ENCODE measurements around the gene KSR1. TPM values are rescaled to one million over a fixed set of nuclear protein-coding genes. Genes with fewer than 3 reads are reported as not detected.

KSR1 gene
- total and polyA plus RNA-seq, 2 donors (not counting 1 experiment from before 2014, with no cell fraction given), result 5.3 to 10.1 TPM

DNA sequence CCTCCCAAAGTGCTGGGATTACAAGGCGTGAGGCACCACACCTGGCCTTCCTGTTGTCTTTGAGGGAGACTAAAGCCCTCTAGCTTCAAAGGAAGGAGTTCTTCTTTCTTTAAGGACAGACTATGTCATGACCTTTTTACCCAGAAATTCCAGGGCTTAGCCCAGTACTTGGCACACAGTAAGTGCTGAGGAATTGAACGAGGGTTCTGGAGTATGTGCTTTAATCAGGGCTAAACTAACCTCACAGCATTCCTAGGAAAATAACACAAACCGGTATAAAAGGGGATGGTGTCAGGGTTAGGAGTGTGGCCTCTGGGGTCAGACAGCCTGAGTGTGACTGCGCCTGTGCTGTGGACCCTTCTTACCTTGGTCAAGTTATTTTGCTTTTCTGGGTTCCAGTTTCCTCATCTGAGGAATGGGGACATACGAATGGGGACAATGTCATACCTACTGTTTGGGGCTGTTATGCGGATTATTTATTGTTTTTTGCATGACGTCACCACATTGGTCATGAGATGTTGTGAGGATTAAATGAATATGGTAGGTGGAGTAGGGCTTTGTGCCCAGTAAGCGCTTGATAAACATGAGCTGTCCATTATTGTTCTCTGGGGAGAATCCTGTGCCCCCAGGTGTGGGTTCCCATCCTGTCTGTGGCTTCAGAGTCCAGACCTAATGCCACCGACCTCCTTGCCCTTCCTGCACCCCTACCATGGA is 21.9 kb downstream of the KSR1 start:
- no peaks in the 10 kb centered on the region for H3K36me3 ChIP-seq (ENCODE audit: control insufficient read depth, insufficient read depth, low read length)

DNA sequence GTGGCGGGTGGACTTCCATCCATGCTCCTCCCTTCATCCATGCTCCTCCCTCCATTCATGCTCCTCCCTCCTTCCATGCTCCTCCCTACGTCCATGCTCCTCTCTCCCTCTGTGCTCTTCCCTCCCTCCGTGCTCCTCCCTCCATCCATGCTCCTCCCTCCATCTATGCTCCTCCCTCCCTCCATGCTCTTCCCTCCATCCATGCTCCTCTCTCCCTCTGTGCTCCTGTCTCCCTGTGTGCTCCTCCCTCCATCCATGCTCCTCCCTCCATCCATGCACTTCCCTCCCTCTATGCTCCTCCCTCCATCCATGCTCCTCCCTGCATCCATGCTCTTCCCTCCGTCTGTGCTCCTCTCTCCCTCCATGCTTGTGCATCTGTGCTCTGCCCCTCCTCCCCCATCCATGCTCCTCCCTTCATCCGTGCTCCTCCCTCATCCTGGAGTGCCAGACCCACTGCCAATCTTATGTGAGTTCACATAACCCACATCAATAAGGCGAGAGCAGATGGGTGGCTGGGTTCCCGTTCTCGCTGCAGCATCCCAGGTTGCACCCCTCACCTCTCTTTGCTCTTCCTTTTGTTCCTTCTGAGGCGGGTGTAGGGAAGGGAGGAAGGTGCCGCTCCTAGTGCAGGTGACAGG is 22.8 kb downstream of the KSR1 start:
- H3K4me1 ChIP-seq (ENCODE audit: control insufficient read depth, extremely low read depth, insufficient read depth, low read length), result no peaks in the 10 kb centered on the region
- DNase-seq (ENCODE audit: low read depth in 2 of 2), result no peak
- TF ChIP-seq EZH2 (IDR thresholded peaks at IDR 0.05; ENCODE audit: low read length, missing control alignments) (no peak), CTCF (conservative IDR thresholded peaks at IDR 0.05 in 1 of 2, IDR thresholded peaks at IDR 0.05 in 1 of 2; ENCODE audit: low read depth in 1 of 2, low read length in 2 of 2) (no peak)
- H3K36me3 ChIP-seq (ENCODE audit: control insufficient read depth, insufficient read depth, low read length), result no peaks in the 10 kb centered on the region
- no peaks in the 10 kb centered on the region for H3K9me3 ChIP-seq (ENCODE audit: control insufficient read depth, insufficient read depth, low read depth, low read length)
- H3K27ac ChIP-seq (ENCODE audit: insufficient read depth, low read length), result no peak overlapping the region
- no peaks in the 10 kb centered on the region for H3K79me2 ChIP-seq (ENCODE audit: control insufficient read depth, insufficient read depth, low read length)
- H3K9ac ChIP-seq (ENCODE audit: insufficient read depth, low read length), result no peak overlapping the region
- H2AFZ ChIP-seq (ENCODE audit: low read length), result no peak overlapping the region
- no peak overlapping the region for H3K4me3 ChIP-seq (replicated peaks in 1 of 4; ENCODE audit: control extremely low read depth in 1 of 4, insufficient read depth in 1 of 4, low read depth in 3 of 4, low read length in 4 of 4)
- H3K4me2 ChIP-seq (ENCODE audit: extremely low read depth, insufficient read depth, low read length), result no peak overlapping the region
- H4K20me1 ChIP-seq (ENCODE audit: control insufficient read depth, extremely low read depth, insufficient read depth, low read length), result no peaks in the 10 kb centered on the region
- H3K27me3 ChIP-seq (ENCODE audit: control insufficient read depth, insufficient read depth, low read length), result no peaks in the 10 kb centered on the region

More for the DNA sequence above, 21.9 kb downstream of the KSR1 start:
- no peaks in the 10 kb centered on the region for H3K9me3 ChIP-seq (ENCODE audit: control insufficient read depth, insufficient read depth, low read depth, low read length)
- H3K79me2 ChIP-seq (ENCODE audit: control insufficient read depth, insufficient read depth, low read length), result no peaks in the 10 kb centered on the region
- no peaks in the 10 kb centered on the region for H3K27me3 ChIP-seq (ENCODE audit: control insufficient read depth, insufficient read depth, low read length)
- no peaks in the 10 kb centered on the region for H3K4me1 ChIP-seq (ENCODE audit: control insufficient read depth, extremely low read depth, insufficient read depth, low read length)
- no peak overlapping the region for H3K27ac ChIP-seq (ENCODE audit: insufficient read depth, low read length)
- DNase-seq (ENCODE audit: low read depth in 2 of 2), result no peak
- no peak overlapping the region for H3K4me2 ChIP-seq (ENCODE audit: extremely low read depth, insufficient read depth, low read length)
- no peak overlapping the region for H3K4me3 ChIP-seq (replicated peaks in 1 of 4; ENCODE audit: control extremely low read depth in 1 of 4, insufficient read depth in 1 of 4, low read depth in 3 of 4, low read length in 4 of 4)
- H2AFZ ChIP-seq (ENCODE audit: low read length), result no peak overlapping the region
- H3K9ac ChIP-seq (ENCODE audit: insufficient read depth, low read length), result no peak overlapping the region
- TF ChIP-seq CTCF (conservative IDR thresholded peaks at IDR 0.05 in 1 of 2, IDR thresholded peaks at IDR 0.05 in 1 of 2; ENCODE audit: low read depth in 1 of 2, low read length in 2 of 2) (no peak), EZH2 (IDR thresholded peaks at IDR 0.05; ENCODE audit: low read length, missing control alignments) (no peak)
- no peaks in the 10 kb centered on the region for H4K20me1 ChIP-seq (ENCODE audit: control insufficient read depth, extremely low read depth, insufficient read depth, low read length)

DNA sequence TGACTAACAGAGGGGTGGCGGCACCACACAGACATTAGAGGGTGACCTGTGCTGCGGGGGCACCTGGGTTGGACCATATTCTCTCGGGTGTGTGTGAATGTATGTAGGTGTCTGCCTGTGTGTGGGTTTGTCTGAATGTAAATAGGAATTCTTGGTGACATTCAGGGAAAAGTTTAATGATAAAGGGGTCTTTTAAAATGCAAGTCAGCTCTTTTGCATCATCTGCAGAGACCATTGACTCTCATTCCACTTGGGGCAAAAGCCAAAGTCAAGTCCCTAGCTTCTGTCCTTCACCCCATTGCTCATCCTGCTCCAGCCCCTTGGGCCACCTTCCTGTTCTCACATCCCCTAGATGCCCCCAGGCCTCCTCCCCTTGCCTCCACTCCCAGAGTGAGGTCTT is 23.6 kb downstream of the KSR1 start:
- Histone ChIP-seq H3K79me2 (ENCODE audit: control insufficient read depth, insufficient read depth, low read length) (no peaks in the 10 kb centered on the region), H3K4me1 (ENCODE audit: control insufficient read depth, extremely low read depth, insufficient read depth, low read length) (no peaks in the 10 kb centered on the region), H3K36me3 (ENCODE audit: control insufficient read depth, insufficient read depth, low read length) (no peaks in the 10 kb centered on the region), H3K4me2 (ENCODE audit: extremely low read depth, insufficient read depth, low read length) (no peak overlapping the region), H3K27ac (ENCODE audit: insufficient read depth, low read length) (no peak overlapping the region), H4K20me1 (ENCODE audit: control insufficient read depth, extremely low read depth, insufficient read depth, low read length) (no peaks in the 10 kb centered on the region), H3K9ac (ENCODE audit: insufficient read depth, low read length) (no peak overlapping the region), H3K27me3 (ENCODE audit: control insufficient read depth, insufficient read depth, low read length) (no peaks in the 10 kb centered on the region), H3K9me3 (ENCODE audit: control insufficient read depth, insufficient read depth, low read depth, low read length) (no peaks in the 10 kb centered on the region), H2AFZ (ENCODE audit: low read length) (no peak overlapping the region), H3K4me3 (replicated peaks in 1 of 4; ENCODE audit: control extremely low read depth in 1 of 4, insufficient read depth in 1 of 4, low read depth in 3 of 4, low read length in 4 of 4) (no peak overlapping the region)
- no peak for DNase-seq (ENCODE audit: low read depth in 2 of 2)
- TF ChIP-seq EZH2 (IDR thresholded peaks at IDR 0.05; ENCODE audit: low read length, missing control alignments) (no peak), CTCF (conservative IDR thresholded peaks at IDR 0.05 in 1 of 2, IDR thresholded peaks at IDR 0.05 in 1 of 2; ENCODE audit: low read depth in 1 of 2, low read length in 2 of 2) (no peak)
